ENCODE measurements around the gene ADRA1B.
"Not testable (repeated sequence)": the region's sequence is repeated elsewhere in the genome, so short reads cannot be mapped to it uniquely, and the experiment has no call there.

Gene ADRA1B

DNA sequence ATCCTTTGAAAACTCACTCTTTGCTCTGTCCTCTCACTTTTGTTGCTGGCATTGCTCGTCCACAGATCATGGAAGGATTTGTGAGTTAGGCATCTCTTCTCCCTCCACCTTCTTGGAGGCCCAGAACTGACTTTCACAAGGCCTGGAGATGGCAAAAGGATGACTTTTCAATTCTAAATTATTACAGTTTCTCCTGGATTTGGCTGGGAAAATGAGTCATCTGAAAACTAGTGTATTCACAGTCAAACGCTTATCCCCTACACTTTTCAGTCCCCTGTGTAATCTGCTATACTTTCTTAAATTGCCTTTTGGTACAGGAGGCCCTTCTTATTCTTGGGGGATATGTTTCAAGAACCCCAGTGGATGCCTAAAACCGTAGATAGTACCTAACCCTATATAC is 35.6 kb downstream of the ADRA1B start:
- no peaks in the 10 kb centered on the region for H3K4me1 Mint-ChIP-seq (ENCODE audit: low read depth in 2 of 2)
- no peaks in the 10 kb centered on the region for H3K36me3 Mint-ChIP-seq (ENCODE audit: insufficient read depth)
- peaks cover 42 to 72% of the 10 kb centered on the region in 2 donors for H3K27me3 Mint-ChIP-seq
- ATAC-seq (replicated peaks): no peak
- no peak overlapping the region for H3K4me3 Mint-ChIP-seq
- no peak overlapping the region for H3K27ac Mint-ChIP-seq
- no peak for DNase-seq
- no peaks in the 10 kb centered on the region for H3K9me3 Mint-ChIP-seq

DNA sequence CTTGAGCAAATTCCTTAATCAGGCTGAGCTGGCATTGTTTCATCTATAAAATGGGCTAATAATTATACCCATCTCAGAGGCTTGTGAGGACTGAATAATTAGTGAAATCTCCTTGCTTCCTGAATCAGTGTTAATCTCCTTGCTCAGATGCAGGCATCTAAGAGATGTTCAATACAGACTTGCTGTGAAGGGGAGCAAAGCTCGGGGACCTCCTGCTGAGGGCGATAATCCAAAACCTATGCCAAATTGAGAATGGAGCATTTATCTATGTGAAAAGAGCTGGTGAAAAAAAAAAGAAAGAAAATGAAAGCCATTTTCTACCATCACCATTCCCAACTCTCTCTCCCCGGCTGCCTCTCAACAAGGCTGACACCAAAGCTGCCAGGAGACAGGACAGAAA is 37.3 kb downstream of the ADRA1B start:
- DNase-seq (no peak), ATAC-seq (replicated peaks) (no peak)
- no peaks in the 10 kb centered on the region for H3K4me1 Mint-ChIP-seq (ENCODE audit: low read depth in 2 of 2)
- no peak overlapping the region for H3K4me3 Mint-ChIP-seq
- no peaks in the 10 kb centered on the region for H3K9me3 Mint-ChIP-seq
- no peaks in the 10 kb centered on the region for H3K36me3 Mint-ChIP-seq (ENCODE audit: insufficient read depth)
- no peak overlapping the region for H3K27ac Mint-ChIP-seq
- H3K27me3 Mint-ChIP-seq: peaks cover 41 to 61% of the 10 kb centered on the region in 2 donors

DNA sequence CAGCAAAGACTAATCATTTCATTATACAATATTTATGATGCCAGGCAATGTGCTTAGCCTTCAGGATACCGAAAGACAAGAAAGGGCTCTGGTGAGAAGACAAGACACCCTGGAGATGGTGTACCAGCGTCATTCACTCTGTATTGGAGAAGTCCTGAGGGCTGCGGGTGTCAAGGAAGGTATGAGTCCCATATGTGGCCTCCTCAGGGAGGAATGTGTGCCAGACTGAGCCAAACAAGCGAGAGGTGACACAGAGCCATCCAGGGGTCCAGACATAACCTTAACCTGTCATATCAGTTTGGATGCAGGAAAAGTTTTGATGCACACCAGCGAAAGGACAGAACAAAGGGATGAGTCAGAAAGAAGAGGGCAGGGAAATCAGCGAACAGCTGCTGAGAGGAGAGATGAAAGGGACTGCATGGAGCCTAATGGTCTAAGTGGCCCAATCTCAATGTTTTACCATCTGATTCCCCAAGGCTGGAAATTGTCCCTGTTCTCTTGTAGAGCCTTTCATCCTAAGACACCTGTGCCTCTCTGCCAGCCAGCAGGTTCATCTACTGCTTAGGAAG is 38.9 kb downstream of the ADRA1B start:
- H3K4me1 Mint-ChIP-seq (ENCODE audit: low read depth in 2 of 2): no peaks in the 10 kb centered on the region
- no peaks in the 10 kb centered on the region for H3K36me3 Mint-ChIP-seq (ENCODE audit: insufficient read depth)
- peaks cover 37 to 50% of the 10 kb centered on the region in 2 donors for H3K27me3 Mint-ChIP-seq
- no peak overlapping the region for H3K4me3 Mint-ChIP-seq
- DNase-seq: no peak
- no peaks in the 10 kb centered on the region for H3K9me3 Mint-ChIP-seq
- no peak for ATAC-seq (replicated peaks)
- H3K27ac Mint-ChIP-seq: no peak overlapping the region

DNA sequence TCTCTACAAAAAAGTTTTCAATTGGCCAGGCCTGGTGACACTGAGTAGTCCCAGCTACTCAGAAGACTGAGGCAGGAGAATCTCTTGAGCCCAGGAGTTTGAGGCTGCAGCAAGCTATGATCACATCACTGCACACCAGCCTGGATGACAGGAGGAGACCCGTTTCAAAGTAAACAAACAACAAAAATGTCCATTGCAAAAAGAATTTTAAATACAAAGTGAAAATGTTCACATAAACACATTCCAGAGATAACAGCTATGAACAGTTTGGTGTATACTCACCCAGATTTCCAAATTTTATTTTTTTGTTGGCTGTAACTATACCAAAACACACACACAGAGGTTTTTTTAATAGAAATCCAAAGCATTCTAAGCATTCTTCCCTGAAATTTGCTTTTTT is 39.8 kb downstream of the ADRA1B start:
- Mint-ChIP-seq H3K36me3 (ENCODE audit: insufficient read depth) (no peaks in the 10 kb centered on the region), H3K9me3 (no peaks in the 10 kb centered on the region), H3K27ac (no peak overlapping the region), H3K4me3 (no peak overlapping the region), H3K4me1 (ENCODE audit: low read depth in 2 of 2) (no peaks in the 10 kb centered on the region), H3K27me3 (peaks cover 36 to 40% of the 10 kb centered on the region in 2 donors)
- DNase-seq (no peak), ATAC-seq (replicated peaks) (no peak)

DNA sequence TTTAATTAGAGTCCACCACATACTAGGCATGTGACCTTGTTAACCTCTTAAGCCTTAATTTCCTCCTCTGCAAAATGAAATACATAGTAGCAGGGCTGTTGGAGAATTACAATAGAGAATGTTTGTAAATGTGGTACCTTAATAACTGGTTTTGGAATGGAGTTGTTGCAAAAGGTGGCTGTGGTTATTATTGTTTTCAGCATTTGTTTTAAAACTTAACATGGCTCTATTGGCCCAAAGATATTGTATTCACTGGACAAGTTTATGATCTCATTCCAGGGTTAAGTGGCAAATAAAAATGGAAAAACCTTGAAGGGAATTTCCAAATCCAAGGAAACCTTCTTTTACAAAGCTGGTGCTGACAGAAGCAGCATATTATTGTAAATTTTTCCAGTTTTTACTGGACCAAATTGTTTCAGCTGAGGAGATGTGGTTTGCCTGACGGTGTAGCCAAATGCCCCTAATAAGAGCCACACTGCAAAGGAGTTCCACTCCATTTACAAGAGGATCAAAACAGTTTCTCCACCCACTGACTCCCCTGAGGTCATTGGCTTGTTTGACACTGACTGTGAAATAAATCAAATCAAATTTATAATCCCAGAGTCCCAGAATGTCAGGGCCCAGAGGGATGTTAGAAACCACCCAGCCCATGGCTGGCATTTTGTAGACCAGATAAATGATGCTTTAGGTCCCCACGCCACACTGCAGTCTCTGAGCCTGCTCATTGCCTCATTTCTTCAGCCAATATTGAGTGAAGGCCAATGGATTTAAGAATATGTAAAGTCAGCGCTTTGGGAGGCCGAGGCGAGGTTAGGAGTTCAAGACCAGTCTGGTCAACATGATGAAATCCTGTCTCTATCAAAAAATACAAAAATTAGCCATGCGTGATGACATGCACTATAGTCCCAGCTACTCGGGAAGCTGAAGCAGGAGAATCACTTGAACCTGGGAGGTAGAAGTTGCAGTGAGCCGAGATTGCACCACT is 45.2 kb downstream of the ADRA1B start:
- Mint-ChIP-seq H3K36me3 (ENCODE audit: insufficient read depth) (no peaks in the 10 kb centered on the region), H3K4me1 (ENCODE audit: low read depth in 2 of 2) (peaks cover 0 to 3% of the 10 kb centered on the region in 2 donors), H3K4me3 (no peak overlapping the region), H3K27ac (no peak overlapping the region), H3K27me3 (peaks cover 22 to 34% of the 10 kb centered on the region in 2 donors), H3K9me3 (no peaks in the 10 kb centered on the region)
- DNase-seq (no peak), ATAC-seq (replicated peaks) (no peak)

DNA sequence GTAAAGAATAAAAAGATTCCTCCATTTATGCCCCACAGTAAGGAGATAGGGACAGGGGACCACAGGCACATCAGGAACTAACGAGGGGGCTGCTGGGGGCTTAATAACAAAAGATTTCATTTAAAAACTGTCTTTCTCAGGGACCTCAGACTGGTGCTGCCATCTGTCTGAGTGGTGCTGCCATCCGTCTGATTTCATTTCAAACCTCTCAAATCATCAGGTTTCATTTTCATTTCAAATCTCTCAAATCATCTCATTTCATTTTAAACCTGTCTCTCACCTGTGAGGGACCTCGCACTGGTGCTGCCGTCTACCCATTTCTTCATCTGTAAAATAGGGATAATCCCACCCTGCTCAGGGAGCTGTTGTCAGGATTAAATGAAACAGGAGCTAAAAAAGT is 45.9 kb downstream of the ADRA1B start:
- H3K27me3 Mint-ChIP-seq: peaks cover 30 to 39% of the 10 kb centered on the region in 2 donors
- no peak overlapping the region for H3K4me3 Mint-ChIP-seq
- H3K4me1 Mint-ChIP-seq (ENCODE audit: low read depth in 2 of 2): peaks cover 0 to 3% of the 10 kb centered on the region in 2 donors
- H3K36me3 Mint-ChIP-seq (ENCODE audit: insufficient read depth): no peaks in the 10 kb centered on the region
- H3K9me3 Mint-ChIP-seq: no peaks in the 10 kb centered on the region
- ATAC-seq (replicated peaks) (no peak), DNase-seq (no peak)
- no peak overlapping the region for H3K27ac Mint-ChIP-seq

DNA sequence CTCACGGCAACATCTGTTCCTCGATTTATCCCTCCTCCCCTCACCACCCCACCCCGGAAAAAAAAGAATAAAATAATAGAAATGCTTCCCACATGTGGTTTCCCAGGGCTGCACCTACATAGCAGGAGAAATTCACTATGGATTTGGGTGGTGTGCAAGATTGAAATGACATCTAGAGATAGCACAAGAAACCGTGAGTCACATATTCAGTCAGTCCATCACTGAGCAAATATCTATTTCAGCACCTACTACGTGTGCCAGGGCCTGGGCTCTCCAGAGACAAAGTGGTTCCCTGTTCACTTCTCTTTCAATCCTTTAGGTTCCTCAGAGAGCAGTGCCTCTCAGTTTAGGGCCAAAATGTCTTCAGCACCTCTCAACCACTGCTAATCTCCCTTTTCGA is 47.7 kb downstream of the ADRA1B start:
- ATAC-seq (replicated peaks): no peak
- H3K4me1 Mint-ChIP-seq (ENCODE audit: low read depth in 2 of 2): peaks cover 0 to 3% of the 10 kb centered on the region in 2 donors

DNA sequence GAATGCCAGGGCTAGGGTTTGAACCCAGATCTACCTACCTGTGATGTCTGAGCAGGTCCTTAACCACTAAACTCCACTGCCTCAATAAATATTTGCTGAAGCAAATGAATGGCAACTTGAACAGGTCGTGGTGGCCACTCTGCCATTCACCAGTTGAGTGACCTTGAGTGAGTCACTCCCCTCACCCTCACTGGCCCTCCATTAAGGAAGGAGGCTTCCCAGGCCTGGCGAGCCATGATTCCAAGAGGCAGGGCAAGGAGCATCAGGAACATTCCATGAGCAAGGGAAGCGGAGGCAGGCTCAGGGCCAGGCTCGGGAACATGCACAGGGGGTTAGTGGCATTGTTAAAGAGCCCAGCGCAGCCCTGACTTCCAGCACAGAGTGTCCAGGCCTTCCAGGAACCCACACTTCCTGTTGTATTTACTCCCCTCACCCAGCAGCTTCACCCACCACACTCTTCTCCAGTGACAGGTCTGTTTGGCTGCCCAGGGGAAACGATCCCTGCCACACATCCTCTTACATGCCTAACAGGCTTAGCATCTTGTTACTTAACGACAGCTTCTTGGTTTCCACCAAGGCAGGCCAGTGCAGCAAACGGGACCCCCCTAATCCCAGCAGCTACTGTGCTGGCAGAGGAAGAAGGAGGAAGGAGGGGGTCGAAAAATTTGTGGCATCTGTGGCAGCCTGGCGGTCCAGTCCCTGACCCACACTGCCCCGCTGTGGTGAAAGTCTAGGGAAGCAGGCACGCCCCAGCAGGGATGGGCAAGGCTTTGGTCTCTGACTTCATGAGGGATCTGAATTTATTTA is 49.0 kb downstream of the ADRA1B start:
- Mint-ChIP-seq H3K4me3 (no peak overlapping the region), H3K4me1 (ENCODE audit: low read depth in 2 of 2) (peaks cover 0 to 3% of the 10 kb centered on the region in 2 donors), H3K27me3 (peaks cover 52 to 59% of the 10 kb centered on the region in 2 donors), H3K9me3 (no peaks in the 10 kb centered on the region), H3K36me3 (ENCODE audit: insufficient read depth) (no peaks in the 10 kb centered on the region), H3K27ac (no peak overlapping the region)
- DNase-seq (peak in 1 of 3 experiments; percentile 18), ATAC-seq (replicated peaks) (no peak)

More for the DNA sequence above, 47.7 kb downstream of the ADRA1B start:
- no peak for DNase-seq
- Mint-ChIP-seq H3K27ac (no peak overlapping the region), H3K27me3 (peaks cover 47 to 50% of the 10 kb centered on the region in 2 donors), H3K4me3 (no peak overlapping the region), H3K36me3 (ENCODE audit: insufficient read depth) (no peaks in the 10 kb centered on the region), H3K9me3 (no peaks in the 10 kb centered on the region)

DNA sequence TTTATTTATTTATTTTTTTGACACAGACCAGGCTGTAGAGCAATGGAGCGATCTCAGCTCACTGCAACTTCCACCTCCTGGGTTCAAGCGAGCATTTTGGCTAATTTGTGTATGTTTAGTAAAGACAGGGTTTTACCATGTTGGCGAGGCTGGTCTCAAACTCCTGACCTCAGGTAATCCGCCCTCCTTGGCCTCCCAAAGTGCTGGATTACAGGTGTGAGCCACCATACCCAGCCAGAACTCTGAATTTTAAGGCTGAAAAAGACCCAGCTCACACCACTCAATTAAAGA is 49.5 kb downstream of the ADRA1B start:
- ATAC-seq (replicated peaks); H3K9me3 Mint-ChIP-seq; DNase-seq; H3K27ac Mint-ChIP-seq; H3K4me1 Mint-ChIP-seq (ENCODE audit: low read depth in 2 of 2); H3K4me3 Mint-ChIP-seq; H3K36me3 Mint-ChIP-seq (ENCODE audit: insufficient read depth): not testable (repeated sequence)
- peaks cover 57 to 64% of the 10 kb centered on the region in 2 donors for H3K27me3 Mint-ChIP-seq

DNA sequence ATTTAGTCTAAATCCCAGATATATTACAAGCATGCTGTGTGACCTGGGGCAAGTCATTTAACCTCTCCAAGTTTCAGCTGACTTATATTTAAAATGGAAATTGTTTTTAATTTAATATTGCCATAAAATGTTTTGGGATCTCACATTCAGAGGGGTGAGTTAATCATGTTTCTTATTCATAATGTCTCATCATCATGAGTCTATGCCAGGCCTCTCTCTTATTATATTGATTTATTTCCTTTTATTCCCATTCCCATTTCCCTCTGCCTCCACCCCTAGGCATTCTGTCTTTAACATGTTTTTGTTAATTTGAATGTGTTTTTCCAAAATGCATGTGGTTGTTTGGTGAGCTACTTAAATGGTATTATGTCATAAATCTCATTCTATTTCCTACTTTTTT is 53.7 kb downstream of the ADRA1B start:
- ATAC-seq (replicated peaks): no peak
- H3K4me1 Mint-ChIP-seq (ENCODE audit: low read depth in 2 of 2): peaks cover 7 to 12% of the 10 kb centered on the region in 2 donors

DNA sequence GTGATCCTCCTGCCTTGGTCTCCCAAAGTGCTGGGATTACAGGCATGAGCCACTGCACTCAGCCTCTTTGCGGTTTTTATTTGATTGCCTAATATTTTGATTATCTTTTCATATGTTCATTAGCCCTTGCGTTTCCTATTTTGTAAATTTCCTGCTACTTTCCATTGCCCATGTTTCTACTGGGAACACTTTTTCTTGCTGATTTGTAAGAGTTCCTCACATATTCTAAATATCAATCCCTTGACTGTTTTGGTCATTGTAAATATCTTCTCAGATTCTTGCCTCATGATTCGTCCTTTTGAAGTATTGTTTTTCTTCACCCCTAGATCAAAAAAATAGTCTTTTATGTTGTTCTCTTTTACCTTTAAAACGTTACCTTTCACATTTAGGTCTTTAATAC is 54.8 kb downstream of the ADRA1B start:
- peaks cover 72 to 94% of the 10 kb centered on the region in 2 donors for H3K27me3 Mint-ChIP-seq
- H3K9me3 Mint-ChIP-seq: no peaks in the 10 kb centered on the region
- no peak for ATAC-seq (replicated peaks)
- H3K27ac Mint-ChIP-seq: no peak overlapping the region
- no peak overlapping the region for H3K4me3 Mint-ChIP-seq
- no peaks in the 10 kb centered on the region for H3K36me3 Mint-ChIP-seq (ENCODE audit: insufficient read depth)
- no peak for DNase-seq
- peaks cover 7 to 8% of the 10 kb centered on the region in 2 donors for H3K4me1 Mint-ChIP-seq (ENCODE audit: low read depth in 2 of 2)

More for the DNA sequence above, 53.7 kb downstream of the ADRA1B start:
- H3K27me3 Mint-ChIP-seq: peaks cover 81 to 95% of the 10 kb centered on the region in 2 donors
- H3K4me3 Mint-ChIP-seq: no peak overlapping the region
- no peaks in the 10 kb centered on the region for H3K9me3 Mint-ChIP-seq
- H3K27ac Mint-ChIP-seq: no peak overlapping the region
- no peak for DNase-seq
- H3K36me3 Mint-ChIP-seq (ENCODE audit: insufficient read depth): no peaks in the 10 kb centered on the region

DNA sequence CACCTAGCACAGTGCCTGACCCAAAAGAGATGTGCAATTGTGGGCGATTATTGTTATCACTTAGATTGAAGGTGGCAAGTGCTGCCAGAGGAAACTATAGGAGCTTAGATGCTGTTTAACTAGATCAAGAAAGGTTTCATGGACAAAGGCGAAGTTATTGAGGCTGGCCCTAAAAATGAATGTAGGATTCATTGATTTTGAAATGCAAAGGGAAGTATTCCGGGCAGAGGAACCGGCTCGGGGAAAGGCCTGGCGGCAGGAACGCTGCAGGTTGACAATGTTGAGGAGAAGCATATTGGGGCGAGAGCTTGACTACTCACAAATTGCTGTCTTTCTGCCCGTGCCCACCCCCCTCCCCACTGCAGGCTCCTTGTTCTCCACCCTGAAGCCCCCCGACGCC is 55.2 kb downstream of the ADRA1B start:
- H3K27me3 Mint-ChIP-seq: peaks cover 67 to 94% of the 10 kb centered on the region in 2 donors

DNA sequence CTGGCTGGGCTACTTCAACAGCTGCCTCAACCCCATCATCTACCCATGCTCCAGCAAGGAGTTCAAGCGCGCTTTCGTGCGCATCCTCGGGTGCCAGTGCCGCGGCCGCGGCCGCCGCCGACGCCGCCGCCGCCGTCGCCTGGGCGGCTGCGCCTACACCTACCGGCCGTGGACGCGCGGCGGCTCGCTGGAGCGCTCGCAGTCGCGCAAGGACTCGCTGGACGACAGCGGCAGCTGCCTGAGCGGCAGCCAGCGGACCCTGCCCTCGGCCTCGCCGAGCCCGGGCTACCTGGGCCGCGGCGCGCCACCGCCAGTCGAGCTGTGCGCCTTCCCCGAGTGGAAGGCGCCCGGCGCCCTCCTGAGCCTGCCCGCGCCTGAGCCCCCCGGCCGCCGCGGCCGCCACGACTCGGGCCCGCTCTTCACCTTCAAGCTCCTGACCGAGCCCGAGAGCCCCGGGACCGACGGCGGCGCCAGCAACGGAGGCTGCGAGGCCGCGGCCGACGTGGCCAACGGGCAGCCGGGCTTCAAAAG is 55.7 kb downstream of the ADRA1B start:
- Mint-ChIP-seq H3K27ac (no peak overlapping the region), H3K4me1 (ENCODE audit: low read depth in 2 of 2) (peaks cover 7 to 8% of the 10 kb centered on the region in 2 donors), H3K27me3 (peaks cover 64 to 94% of the 10 kb centered on the region in 2 donors), H3K4me3 (peak overlapping the region; percentile 43 to 44), H3K36me3 (ENCODE audit: insufficient read depth) (peaks cover 2% of the 10 kb centered on the region), H3K9me3 (no peaks in the 10 kb centered on the region)
- no peak for DNase-seq
- ATAC-seq (replicated peaks): no peak

More for the DNA sequence above, 55.2 kb downstream of the ADRA1B start:
- H3K4me3 Mint-ChIP-seq: peak overlapping the region; percentile 43 to 44
- H3K4me1 Mint-ChIP-seq (ENCODE audit: low read depth in 2 of 2): peaks cover 7 to 8% of the 10 kb centered on the region in 2 donors
- H3K36me3 Mint-ChIP-seq (ENCODE audit: insufficient read depth): peaks cover 2% of the 10 kb centered on the region
- DNase-seq (no peak), ATAC-seq (replicated peaks) (no peak)
- H3K9me3 Mint-ChIP-seq: no peaks in the 10 kb centered on the region
- no peak overlapping the region for H3K27ac Mint-ChIP-seq

All from effector memory CD8-positive, alpha-beta T cell (primary cell).